PFSK-1 (cell line): ENCODE data around the gene LMO2.

ENCODE experiments used
- POLR2AphosphoS5 ChIP-seq: IDR thresholded peaks from 2 replicates; pipeline ENCODE4 v1.6.1; 2012; ENCODE audit warnings: low read depth, mild to moderate bottlenecking, control low read depth, low read length, moderate library complexity
- REST ChIP-seq, 2 experiments: IDR thresholded peaks; 2 replicates each; pipeline versions ENCODE4 v1.6.1 to v1.8.0; 2011 to 2012; ENCODE audit warnings: low read depth in 2 of 2, low read length in 2 of 2, control low read depth in 1 of 2, inconsistent platforms in 1 of 2, mild to moderate bottlenecking in 1 of 2, moderate library complexity in 1 of 2; ENCODE audit not compliant: insufficient read depth in 1 of 2
- TAF1 ChIP-seq: IDR thresholded peaks from 2 replicates; pipeline ENCODE4 v1.6.1; 2012; ENCODE audit warnings: low read length, control low read depth, borderline replicate concordance; ENCODE audit not compliant: insufficient read depth

- TF ChIP-seq REST (IDR thresholded peaks at IDR 0.05; ENCODE audit: insufficient read depth in 1 of 2, low read depth in 2 of 2, low read length in 2 of 2) (no peak), POLR2AphosphoS5 (no peak), TAF1 (no peak)
Observed at GRCh38 chr11:33842236-33842915, 49.5 kb downstream of the LMO2 start.
